HPDE6-E6E7 (cell line): ENCODE data around the gene MEGF11.

Source experiments
- DNase-seq: peaks from one replicate; pipeline ENCODE4 v3.0.0; 2011; ENCODE audit warnings: missing footprints; ENCODE audit errors: extremely low spot score

MEGF11 gene

DNA sequence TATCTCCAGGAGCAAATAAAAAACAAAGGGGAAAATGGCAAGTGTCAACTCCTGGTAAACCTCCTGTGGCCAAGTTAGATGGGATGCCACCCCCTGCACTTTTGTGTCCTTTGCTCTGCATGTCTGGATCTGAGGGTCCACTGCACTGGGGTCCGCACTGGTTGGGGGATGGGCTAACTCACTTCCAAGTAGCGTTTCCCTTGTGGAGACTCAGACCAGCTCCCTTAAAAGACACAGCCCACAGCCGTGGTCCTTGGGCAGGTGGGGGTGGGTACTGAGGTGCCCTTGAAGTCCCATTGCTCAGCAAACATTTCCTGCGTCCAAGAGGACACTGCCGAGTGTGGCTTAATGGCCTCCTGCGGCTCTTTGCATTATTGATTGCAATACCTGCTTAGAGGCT, 188.2 kb downstream of the MEGF11 start:
- DNase-seq = no peak

DNA sequence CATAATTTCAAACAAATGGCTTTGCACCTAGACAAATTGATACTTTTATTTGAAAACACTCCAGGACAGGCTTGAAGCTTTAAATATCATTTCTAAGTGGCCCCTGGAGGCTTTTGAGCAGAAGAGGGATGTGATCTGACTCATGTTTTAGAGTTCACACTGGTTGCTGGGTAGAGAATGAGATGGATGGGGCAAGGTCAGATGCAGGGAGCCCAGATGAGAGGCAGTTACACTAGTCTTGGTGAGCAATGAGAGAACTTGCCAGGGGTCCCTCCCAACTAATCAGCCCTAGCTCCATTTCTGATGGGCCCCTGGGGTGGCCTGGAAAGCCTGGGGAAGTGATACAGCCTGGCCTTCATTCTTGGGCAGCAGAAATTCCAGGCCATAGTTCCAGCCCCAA, 190.4 kb downstream of the MEGF11 start:
- no peak for DNase-seq

DNA sequence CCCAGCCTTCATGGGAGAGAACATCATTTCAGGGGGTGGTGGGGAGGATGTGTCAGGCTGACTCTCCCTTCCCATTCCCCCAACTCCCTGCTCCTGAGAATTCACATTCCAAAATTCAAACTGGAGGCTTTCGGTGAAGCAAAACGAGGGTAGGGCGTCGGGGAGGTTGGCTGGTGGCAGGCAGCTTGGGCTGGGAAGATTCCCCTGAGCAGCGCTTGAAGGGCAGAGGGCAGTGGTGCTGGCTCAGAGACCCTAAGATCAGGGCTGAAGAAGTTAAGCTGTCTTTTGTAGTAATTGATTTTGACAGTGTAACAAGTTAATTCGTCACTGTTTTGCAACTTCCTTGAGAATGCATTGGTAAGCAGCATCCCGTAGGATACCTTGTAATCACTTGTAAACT, 196.5 kb downstream of the MEGF11 start:
- no peak for DNase-seq

DNA sequence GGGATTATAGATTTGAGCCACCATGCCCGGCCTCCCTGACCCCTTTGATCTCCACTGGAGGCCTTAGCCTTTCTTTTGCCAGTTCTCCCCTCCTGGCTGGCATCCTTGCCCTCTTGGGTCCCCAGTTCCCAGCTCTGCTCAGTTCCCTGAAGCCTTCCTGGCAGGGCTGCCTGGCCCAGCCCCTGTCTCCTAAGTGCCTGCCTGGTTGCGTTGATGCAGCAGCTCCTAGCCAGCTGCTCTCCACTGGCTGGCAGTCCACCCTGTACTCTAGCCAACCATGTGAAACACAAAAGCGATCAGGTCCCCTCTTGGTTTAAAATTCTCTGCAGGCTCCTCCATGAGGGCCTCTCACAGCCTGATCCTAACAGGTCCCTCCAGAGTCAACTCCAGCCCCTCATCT, 199.6 kb downstream of the MEGF11 start:
- DNase-seq = no peak

DNA sequence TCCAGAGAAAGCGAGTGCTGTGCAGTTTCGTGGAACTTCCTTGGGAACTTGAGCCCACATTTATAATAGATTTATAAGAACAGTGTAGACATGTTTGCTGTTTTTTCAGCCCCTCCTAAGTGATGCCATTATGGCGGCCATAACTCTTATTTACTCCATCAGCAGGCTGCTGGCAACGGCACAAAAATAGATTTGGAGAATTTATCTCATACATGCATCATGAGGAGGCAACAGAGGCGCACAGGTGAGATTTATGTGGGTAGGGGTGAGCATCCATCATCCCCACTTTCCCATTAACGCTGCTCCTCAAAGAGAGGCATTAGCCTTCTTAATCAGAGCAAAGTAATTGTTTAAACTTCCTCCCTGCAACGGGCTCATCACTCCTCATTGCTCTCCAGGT, 201.7 kb downstream of the MEGF11 start:
- no peak for DNase-seq

DNA sequence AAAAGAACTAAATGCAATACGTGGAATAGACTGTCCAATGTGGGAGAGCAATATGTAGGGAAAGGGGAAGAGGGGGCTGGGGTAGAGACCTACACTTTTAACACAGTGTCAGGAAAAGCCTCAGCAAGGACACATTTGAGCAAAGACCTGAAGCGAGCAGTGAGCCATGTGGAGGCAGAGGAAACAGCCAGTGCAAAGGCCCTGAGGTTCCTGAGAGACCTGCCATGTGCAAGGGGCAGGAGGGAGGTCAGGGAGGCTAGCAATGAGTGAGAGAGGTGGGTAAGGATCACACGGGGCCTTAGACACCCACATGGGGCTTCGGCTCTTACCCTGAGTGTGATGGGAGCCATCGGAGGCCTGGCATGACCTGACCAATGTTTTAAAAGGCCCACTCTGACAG, 203.3 kb downstream of the MEGF11 start:
- DNase-seq = no peak

DNA sequence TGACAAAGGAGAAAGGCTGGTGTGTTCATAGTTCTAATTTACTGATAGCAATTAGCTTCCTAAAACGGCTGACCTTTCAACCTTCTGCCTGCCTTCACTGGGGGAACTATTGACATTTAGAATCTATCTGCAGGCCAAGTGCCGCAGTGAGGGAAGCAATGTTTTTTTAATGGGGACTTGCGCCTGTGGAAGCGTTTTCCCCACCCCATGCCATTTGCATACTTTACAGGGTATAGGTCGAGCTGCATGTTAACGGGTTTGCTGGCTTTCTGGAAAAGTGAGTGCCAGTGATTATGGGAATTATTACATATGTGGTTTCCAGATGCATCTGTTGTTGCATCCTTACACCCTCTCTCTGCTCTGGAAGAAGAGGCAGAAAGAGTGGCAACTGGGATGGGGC, 204.2 kb downstream of the MEGF11 start:
- DNase-seq = no peak

DNA sequence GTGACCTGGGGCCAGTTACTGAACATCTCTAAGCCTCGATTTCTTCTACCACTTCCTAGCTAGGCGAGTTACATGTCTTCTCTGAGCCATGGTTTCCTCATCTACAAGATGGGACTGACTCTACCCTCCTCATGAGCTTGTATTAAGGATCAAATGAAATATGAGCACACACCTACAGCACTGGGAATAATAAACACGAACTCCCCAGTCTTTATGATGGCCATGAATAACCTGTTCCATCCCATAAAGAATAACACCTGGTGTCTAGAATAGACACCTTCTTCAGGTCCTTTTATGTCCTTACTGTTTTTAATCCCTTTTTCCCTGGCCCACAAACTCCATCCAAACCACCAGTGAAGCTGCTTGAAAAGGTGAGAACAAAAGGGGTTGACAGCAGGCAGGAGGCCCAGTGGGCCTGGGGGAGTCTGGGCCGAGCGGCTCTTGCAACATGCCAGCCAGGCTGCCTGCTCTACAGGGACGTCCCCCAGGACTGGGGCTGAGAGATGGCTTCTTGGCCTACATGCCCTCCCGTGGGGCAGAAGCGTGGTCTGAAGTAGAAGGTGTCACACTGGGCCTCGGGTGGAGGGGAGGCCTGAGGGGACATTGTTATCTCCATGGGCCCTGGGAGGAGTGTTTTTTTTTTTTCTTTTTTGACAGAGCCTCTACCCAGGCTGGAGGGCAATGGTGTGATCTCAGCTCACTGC, 206.1 kb downstream of the MEGF11 start:
- no peak for DNase-seq

DNA sequence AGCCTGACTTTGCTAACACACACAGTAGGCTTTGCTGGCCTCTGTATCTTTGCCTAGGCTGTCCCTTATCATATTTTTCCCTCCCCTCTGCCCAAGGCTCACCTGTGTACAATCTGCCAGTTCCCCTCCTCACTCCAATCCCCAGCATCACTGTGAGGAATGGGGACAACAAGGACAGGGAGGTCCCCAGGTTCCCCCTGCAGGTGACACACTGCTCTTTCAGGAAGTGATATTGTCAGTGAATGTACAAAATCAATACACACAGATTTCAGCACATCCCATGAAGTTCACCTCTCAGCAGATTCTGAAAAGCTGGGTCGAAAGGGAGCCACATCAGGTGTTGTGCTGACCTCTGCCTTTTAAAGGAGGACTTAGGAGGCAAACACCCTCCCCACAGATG, 206.8 kb downstream of the MEGF11 start:
- no peak for DNase-seq

DNA sequence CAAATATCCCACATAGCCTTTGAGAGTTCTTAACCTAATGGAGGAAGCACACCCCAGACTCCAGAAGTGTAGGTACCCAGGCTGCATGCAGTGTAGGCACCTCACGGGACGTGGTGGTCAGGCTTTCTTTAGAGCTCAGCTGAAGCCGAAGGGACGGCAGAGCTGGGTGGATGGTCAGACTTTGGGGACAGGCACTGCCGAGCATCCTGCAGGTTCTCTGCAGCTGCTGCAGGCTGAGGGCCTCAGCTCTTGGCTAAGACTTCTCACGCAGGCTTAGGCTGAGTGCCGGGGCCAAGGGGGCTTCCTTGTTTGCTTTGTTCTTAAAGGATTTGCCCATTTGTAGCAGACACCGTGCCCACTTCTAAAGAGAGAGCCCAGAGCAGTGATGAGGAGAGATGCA, 207.2 kb downstream of the MEGF11 start:
- DNase-seq = no peak

DNA sequence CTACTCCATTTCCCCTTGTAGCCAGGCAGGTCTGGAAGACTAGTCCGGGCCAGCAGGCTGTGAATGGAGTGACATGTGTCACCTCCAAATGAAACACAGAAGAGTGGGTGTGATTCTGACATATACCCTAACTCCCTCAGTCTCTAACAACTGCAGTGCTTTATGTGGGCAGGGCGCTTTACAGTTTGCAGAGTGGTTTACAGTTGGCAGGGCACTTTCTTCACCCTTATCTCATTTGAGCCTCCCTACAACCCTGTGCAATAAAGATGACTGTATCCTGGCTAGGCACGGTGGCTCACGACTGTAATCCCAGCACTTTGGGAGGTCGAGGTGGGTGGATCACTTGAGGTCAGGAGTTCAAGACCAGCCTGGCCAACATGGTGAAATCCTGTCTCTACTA, 208.0 kb downstream of the MEGF11 start:
- no peak for DNase-seq

DNA sequence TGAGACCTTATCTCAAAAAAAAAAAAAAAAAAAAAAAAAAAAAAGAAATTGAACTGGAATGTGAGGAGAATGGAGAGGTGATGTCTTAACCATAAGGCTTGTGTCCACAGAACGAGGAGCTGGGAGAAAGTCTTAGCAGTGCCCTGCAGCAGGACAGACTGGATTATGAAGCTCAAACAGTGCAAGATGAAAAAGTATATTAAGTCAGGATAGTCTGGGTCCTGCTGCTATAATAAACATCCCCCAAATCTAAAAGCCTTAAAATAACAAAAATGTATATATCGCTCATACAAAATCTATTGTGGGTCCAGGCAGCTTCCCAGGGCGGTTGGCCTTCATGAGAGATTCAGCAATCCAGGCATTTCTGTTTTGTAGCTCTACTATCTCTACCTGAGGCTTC, 208.7 kb downstream of the MEGF11 start:
- no peak for DNase-seq

DNA sequence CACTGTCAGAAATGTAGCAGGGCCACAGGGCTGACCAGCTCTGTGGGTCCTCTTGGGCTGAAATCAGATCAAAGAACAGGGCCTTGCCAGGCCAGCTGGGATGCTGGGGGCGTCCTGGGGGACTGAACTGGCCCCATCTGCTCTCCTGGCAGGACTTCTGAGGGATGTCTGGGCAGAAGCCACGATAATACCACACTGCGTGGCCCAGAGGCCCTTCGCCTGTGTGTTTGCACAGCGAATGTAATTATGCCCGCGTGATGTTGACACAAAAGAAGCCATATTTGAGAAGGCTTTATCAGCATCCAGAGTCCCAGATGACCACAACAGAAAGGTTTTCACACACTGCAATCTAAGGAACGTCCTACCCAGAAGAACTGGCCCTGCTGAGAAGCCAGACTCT, 210.3 kb downstream of the MEGF11 start:
- DNase-seq = no peak

DNA sequence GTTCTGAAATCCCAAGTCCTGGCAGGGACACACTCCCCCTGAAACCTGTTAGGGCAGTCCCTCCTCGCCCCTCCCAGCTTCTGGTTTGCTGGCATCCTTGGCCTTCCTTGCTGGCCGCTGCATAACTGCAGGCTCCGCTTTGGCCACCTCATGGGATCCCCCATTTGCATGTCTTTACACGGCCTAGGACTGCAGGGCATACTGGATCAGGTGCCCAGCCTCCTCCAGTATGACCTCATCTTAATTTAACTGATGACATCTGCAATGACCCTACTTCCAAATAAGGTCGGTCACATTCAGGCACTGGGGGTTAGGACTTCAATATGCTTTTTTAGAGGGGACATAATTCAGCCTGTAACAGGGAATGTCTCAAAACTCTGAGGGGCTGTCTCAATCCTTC, 210.9 kb downstream of the MEGF11 start:
- DNase-seq = no peak

DNA sequence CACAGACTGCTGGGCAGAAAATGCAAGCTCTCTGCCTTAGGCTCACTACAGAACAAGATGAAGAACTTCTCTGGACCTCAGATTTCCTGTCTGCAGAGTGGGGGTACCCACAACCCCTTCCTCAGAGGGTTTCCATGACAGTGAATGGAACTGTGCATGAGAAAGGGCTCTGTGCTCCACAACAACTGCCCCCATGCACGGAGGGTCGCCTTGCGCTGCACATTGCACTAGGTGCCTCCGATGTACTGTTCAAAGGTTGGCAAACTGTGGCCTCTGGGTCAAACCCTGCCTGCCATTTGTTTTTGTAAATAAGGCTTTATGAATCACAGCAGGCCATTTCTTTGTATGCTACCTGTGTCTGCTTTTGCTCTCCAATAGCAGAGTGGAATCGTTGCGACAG, 212.3 kb downstream of the MEGF11 start:
- DNase-seq = no peak

DNA sequence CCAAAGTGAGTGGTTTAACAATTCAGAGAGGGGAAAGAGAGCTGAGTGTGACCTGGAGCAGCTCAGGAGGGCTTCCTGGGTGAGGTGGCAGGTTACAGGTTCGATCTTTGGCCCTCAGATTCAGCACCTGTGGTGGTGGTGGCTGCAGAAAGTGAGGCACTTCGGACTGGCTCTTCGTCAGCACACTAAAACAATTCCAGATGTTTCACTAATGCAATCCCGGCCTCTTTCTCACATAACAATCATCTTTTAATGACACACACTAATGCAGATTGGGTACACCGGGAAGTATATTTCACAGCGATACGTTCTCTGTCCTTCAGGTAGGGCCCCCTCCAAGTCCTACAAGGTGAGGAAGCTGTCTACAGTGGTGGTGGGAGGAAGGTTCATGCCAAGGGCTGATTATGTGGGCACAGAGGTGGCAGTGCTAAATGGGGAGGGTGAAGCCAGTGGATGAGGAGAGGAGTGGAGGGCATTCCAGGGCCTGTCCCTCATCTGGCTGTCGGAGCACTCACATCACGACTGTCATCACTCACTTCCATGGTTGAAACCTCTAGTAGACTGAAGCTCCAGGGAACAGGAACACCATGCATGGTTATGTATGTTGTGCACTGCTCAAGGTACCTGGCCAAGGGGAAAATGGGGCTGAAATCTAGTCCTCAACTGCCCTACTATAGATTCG, 213.2 kb downstream of the MEGF11 start:
- DNase-seq = no peak

DNA sequence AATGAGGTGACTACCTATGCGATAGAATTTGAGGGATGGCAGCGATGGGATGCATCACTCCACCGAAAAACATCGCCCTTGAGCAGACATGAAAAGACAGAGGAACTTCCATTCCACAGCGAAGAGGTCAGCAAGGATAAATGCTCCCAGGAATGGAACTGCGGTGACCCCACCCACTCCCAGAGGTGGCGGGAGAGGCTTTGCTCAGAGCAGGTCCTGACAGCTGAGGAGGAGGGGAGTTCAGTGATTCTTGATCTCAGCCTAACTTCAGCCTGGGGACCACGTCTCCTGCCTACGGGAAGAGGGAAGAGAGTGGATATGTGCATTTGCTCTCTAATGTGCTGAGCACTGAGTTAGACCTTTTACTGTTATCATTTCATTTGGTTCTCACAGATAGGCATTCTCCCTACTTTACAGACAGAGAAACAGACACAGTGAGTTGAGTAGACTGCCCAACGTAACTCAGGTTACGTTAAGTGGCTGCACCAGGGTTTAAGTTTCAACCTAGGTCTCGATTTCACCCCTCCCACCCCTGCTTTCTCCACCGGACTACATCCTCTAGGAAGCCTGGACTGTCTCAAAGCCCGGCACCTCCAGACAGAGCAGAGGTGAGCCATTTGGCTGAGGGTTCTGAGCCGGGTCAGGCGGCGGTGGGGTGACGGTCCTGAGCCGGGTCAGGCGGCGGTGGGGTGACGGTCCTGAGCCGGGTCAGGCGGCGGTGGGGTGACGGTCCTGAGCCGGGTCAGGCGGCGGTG, 214.3 kb downstream of the MEGF11 start:
- peak; percentile 16 for DNase-seq

DNA sequence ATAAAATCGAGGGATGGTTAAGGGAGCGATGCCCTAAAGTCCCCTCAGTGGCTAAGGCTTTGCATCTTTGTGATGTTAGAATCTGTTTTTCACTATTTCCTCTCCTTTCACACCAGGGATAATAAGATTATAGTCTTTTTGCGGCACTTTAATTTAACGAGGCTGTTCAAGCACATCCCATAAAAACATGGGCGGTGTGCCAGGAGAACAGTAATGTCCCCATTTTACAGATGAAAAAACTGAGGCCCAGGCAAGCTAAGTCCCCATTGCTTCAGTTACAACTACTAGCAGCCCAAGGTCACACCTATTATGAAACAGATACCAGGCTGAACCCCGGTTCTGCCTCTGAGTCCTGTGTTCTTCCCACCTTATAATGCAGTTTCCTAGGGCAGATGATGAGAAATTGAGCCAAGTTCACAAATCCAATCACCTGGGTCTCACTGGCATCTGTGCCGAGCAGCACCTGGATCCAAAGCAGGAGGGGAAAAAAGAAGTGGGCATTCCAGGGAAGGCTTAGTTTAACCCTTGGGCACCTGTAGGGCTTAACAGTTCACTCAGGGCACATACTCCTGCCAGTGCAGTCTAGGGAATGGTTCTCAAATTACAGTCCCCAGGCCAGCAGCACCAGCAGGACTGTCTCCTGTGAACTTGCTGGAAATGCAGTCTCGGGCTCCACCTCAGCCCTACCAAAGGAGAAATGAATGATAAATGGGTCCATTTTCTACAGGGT, 215.0 kb downstream of the MEGF11 start:
- DNase-seq = no peak

DNA sequence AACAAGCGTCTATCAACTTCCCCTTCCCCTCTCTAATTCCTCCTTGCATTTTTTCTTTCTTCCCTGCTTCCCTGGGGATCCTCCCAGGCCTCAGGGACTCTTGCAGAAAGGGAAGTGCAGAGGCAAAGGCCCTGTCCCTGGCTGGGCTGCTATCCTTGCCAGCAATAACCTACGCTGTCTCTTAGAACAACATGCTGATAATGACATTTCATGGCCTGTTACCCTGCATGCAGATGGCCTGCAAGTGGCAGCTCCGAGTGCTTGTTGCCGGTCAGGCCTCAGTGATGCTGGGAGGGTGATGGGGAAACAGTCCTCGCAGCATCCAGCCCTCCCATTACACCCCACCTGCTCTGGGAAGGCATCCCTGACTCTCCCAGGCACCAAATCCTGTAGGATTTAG, 216.7 kb downstream of the MEGF11 start:
- no peak for DNase-seq

DNA sequence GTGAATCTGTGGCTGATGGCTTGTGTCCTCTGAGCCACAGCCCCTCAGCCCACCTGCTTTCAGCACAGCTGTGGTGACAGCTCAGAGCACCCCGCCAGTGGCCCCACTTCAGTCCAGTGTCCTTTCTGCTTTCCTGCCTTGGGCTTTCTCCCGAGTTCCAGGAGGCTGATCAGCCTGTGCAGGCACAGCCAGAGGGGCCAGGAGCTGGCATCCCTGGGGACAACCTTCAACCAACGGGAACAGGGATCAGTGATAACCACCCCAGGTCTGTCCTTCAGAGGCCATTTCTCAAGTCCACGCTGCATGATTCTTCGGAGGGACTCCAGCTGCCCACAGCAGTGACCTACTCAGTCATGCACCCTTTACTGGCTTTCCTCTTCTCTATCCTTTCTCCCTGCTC, 217.6 kb downstream of the MEGF11 start:
- DNase-seq = no peak

DNA sequence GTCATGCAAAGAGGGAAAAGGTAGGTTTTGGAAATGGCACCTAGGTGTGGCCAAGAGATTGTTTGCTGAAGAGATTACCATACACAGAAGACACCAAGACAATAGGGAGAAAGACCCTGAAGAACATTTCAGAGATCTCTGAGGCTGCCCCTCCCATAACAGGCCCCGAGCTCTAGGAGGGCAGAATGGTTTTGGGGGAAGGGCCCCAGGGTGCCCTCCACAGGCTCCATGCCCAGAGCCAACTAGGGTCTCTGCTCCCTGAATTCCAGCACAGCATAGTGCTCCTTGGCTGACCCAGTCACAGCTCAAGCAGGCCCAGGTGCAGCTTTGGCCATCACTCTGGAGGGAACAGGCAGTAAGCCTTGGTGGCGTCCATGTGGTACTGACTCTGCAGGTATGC, 220.4 kb downstream of the MEGF11 start:
- DNase-seq = no peak

DNA sequence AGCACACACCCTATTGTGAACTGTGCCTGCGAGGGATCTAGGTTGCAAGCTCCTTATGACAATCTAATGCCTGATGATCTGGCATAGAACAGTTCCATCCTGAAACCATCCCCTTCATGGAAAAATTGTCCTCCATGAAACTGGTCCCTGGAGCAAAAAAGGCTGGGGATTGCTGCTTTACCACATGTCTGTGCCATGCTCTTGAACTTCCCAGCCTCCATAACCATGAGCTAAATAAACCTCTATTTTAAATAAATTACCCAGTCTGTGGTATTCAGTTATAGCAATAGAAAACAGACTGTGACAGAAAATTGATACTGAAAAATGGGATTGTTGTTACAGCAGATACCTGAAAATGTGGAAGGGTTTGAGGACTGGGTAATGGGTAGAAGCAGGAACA, 221.5 kb downstream of the MEGF11 start:
- DNase-seq = no peak
